ENCODE measurements around the gene ABCA13.
"Not testable (repeated sequence)": the region's sequence is repeated elsewhere in the genome, so short reads cannot be mapped to it uniquely, and the experiment has no call there.

Gene ABCA13

DNA sequence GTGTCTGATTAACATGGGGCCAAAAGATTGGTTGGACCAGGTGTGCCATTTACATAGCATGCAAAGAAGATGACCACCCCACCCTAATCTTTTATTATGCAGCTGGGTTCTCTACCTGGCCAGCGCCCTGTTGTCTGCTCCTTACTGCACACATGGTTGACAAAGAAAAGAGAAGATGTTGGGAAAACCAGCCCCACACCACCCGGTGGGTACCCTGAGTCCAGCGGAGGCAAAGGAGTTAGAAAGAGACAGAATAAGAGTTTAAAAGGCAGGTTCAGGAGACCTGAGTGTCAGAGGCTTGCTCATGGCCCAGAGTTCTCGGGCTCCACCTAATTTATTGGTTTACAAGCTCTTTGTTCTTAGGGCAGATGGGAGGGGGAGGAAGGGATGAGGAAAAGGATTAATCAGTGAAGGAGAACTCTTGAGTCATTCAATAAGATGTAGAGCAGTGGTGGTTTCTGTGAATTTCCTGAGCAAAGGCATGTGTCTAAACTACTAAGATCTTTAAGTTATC is 24.1 kb upstream of the ABCA13 start:
- Histone ChIP-seq H3K9ac (no peak overlapping the region), H3K9me3 (peaks cover 4% of the 10 kb centered on the region; the same call in 1 of the 2 replicates), H3K27me3 (no peaks in the 10 kb centered on the region), H3K27ac (no peak overlapping the region), H3K4me3 (no peak overlapping the region), H3K4me1 (no peaks in the 10 kb centered on the region), H4K20me1 (no peaks in the 10 kb centered on the region), H3K36me3 (no peaks in the 10 kb centered on the region), H3K4me2 (no peak overlapping the region)
- TF ChIP-seq Cebpa-rat (IDR thresholded peaks at IDR 0.05) = no peak

GRCh38 chr7:48147690-48148089 is 23.6 kb upstream of the ABCA13 start:
- not testable (repeated sequence) for H3K4me2 ChIP-seq, H3K9me3 ChIP-seq, H3K27me3 ChIP-seq, H3K9ac ChIP-seq, H3K4me3 ChIP-seq, H3K27ac ChIP-seq, H3K36me3 ChIP-seq, H4K20me1 ChIP-seq, H3K4me1 ChIP-seq

DNA sequence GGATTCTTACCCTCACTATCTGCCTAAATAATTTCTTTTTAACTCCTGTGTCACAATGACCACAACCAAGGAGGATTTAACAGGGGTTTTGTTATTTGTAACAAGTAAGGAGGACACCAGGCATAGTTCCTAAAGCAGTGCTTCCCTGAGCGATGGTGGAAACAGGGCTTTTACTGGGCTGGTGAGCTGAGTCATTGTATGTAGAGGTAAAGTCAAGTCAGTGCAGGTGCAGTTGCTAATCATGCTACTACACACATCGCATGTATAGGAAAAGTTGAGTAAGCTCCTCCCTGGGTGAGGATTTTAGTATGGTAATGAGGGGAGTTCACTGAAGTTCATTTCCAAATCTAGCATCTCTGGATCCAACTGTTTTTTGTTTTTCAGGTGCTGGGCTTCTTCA is 22.9 kb upstream of the ABCA13 start:
- Histone ChIP-seq H3K9ac (no peak overlapping the region), H3K4me2 (no peak overlapping the region), H3K36me3 (no peaks in the 10 kb centered on the region), H3K27ac (no peak overlapping the region), H3K4me1 (no peaks in the 10 kb centered on the region), H3K27me3 (no peaks in the 10 kb centered on the region), H3K4me3 (no peak overlapping the region), H3K9me3 (no peaks in the 10 kb centered on the region), H4K20me1 (no peaks in the 10 kb centered on the region)
- TF ChIP-seq Cebpa-rat (IDR thresholded peaks at IDR 0.05) = no peak

- no peaks in the 10 kb centered on the region for H3K4me1 ChIP-seq
Measured at GRCh38 chr7:48149058-48149457, 22.2 kb upstream of the ABCA13 start.

DNA sequence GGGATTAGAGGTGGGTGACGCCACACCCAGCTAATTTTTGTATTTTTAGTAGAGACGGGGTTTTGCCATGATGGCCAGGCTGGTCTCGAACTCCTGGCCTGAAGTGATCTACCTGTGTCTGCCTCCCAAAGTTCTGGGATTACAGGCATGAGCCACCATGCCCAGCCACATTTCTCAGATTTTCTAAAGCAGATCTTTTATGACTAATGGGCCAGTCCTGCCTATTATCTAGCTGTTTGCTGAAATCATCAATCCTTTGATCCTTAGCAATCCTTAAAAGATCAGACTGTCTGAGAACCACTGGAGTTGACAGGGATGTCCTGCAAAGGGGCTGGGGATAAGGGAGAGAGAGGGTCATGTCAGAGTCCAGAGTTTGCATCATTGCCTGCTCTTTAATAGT is 21.2 kb upstream of the ABCA13 start:
- TF ChIP-seq Cebpa-rat (IDR thresholded peaks at IDR 0.05) = no peak
- no peaks in the 10 kb centered on the region for H4K20me1 ChIP-seq
- H3K4me3 ChIP-seq = no peak overlapping the region
- no peak overlapping the region for H3K27ac ChIP-seq
- H3K9ac ChIP-seq = no peak overlapping the region
- H3K9me3 ChIP-seq = no peaks in the 10 kb centered on the region
- no peaks in the 10 kb centered on the region for H3K27me3 ChIP-seq
- no peak overlapping the region for H3K4me2 ChIP-seq
- H3K36me3 ChIP-seq = no peaks in the 10 kb centered on the region
- no peaks in the 10 kb centered on the region for H3K4me1 ChIP-seq

More at GRCh38 chr7:48149058-48149457, 22.2 kb upstream of the ABCA13 start:
- no peak overlapping the region for H3K4me2 ChIP-seq
- H3K9me3 ChIP-seq = no peaks in the 10 kb centered on the region
- H3K4me3 ChIP-seq = no peak overlapping the region
- H3K27me3 ChIP-seq = no peaks in the 10 kb centered on the region
- TF ChIP-seq Cebpa-rat (IDR thresholded peaks at IDR 0.05) = no peak
- H3K27ac ChIP-seq = no peak overlapping the region
- no peaks in the 10 kb centered on the region for H4K20me1 ChIP-seq
- no peaks in the 10 kb centered on the region for H3K36me3 ChIP-seq
- no peak overlapping the region for H3K9ac ChIP-seq

- no peak for TF ChIP-seq Cebpa-rat (IDR thresholded peaks at IDR 0.05)
- no peaks in the 10 kb centered on the region for H3K4me1 ChIP-seq
- no peak overlapping the region for H3K4me2 ChIP-seq
- no peaks in the 10 kb centered on the region for H3K36me3 ChIP-seq
- H4K20me1 ChIP-seq = no peaks in the 10 kb centered on the region
- no peak overlapping the region for H3K4me3 ChIP-seq
- H3K9me3 ChIP-seq = no peaks in the 10 kb centered on the region
- no peaks in the 10 kb centered on the region for H3K27me3 ChIP-seq
- H3K9ac ChIP-seq = no peak overlapping the region
- no peak overlapping the region for H3K27ac ChIP-seq
Measured at GRCh38 chr7:48154792-48155413, 16.4 kb upstream of the ABCA13 start.

DNA sequence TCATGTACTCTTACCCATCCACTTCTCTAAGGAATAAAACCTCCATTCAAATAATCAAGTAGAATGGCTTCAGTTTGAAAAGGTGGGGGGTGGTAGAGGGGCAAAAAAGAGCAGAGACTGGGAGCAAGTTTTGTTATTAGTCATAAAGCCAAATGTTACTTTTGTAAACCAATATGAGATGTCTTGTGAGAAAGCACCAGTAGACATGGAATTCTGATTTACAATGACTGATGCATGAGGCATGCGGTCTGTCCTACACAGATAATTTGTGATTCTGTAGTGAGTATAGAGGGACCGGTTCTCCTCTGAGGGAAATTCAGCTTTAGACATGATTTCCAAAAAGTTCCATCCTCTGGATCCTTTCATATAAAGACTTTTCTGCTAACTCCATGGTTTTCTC is 12.9 kb upstream of the ABCA13 start:
- no peaks in the 10 kb centered on the region for H3K27me3 ChIP-seq
- TF ChIP-seq Cebpa-rat (IDR thresholded peaks at IDR 0.05) = no peak
- no peak overlapping the region for H3K4me3 ChIP-seq
- no peaks in the 10 kb centered on the region for H3K36me3 ChIP-seq
- no peak overlapping the region for H3K27ac ChIP-seq
- no peak overlapping the region for H3K4me2 ChIP-seq
- H4K20me1 ChIP-seq = no peaks in the 10 kb centered on the region
- no peak overlapping the region for H3K9ac ChIP-seq
- no peaks in the 10 kb centered on the region for H3K4me1 ChIP-seq
- H3K9me3 ChIP-seq = peaks cover 17% of the 10 kb centered on the region

GRCh38 chr7:48161407-48162125 is 9.7 kb upstream of the ABCA13 start:
- Histone ChIP-seq H3K9ac (no peak overlapping the region), H3K4me1 (no peaks in the 10 kb centered on the region), H3K27ac (no peak overlapping the region), H3K27me3 (no peaks in the 10 kb centered on the region), H3K36me3 (no peaks in the 10 kb centered on the region), H3K4me3 (no peak overlapping the region), H4K20me1 (no peaks in the 10 kb centered on the region), H3K9me3 (peaks cover 24% of the 10 kb centered on the region), H3K4me2 (no peak overlapping the region)
- TF ChIP-seq Cebpa-rat (IDR thresholded peaks at IDR 0.05) = no peak

DNA sequence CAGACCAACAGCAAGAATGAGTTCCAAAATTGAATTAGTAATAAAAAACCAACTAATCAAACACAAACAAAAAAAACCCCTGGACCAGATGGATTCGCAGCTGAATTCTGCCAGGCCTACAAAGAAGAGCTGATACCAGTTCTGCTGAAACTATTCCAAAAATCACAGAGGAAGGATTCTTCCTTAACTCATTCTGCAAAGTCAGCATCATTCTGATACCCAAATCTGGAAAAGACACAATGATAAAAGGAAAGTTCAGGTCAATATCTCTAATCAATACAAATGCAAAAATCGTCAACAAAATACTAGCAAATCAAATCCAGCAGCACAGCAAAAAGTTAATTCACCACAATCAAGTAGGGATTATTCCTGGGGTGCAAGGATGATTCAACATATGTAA is 6.1 kb upstream of the ABCA13 start:
- no peak for TF ChIP-seq Cebpa-rat (IDR thresholded peaks at IDR 0.05)
- Histone ChIP-seq H3K4me1 (no peaks in the 10 kb centered on the region), H3K27ac (no peak overlapping the region), H3K36me3 (no peaks in the 10 kb centered on the region), H3K4me2 (no peak overlapping the region), H3K4me3 (no peak overlapping the region), H4K20me1 (no peaks in the 10 kb centered on the region), H3K9ac (no peak overlapping the region), H3K27me3 (no peaks in the 10 kb centered on the region), H3K9me3 (peaks cover 32% of the 10 kb centered on the region)

- no peak for TF ChIP-seq Cebpa-rat (IDR thresholded peaks at IDR 0.05)
- no peak overlapping the region for H3K4me2 ChIP-seq
- no peak overlapping the region for H3K27ac ChIP-seq
- no peaks in the 10 kb centered on the region for H4K20me1 ChIP-seq
- no peak overlapping the region for H3K9ac ChIP-seq
- H3K4me3 ChIP-seq = no peak overlapping the region
- H3K4me1 ChIP-seq = no peaks in the 10 kb centered on the region
- peaks cover 17% of the 10 kb centered on the region; the same call in 1 of the 2 replicates for H3K9me3 ChIP-seq
- no peaks in the 10 kb centered on the region for H3K27me3 ChIP-seq
- no peaks in the 10 kb centered on the region for H3K36me3 ChIP-seq
Measured at GRCh38 chr7:48168159-48168558, 3.1 kb upstream of the ABCA13 start.
